HepG2 (cell line): ENCODE data around the gene HAPLN1. TPM values are rescaled to one million over a fixed set of nuclear protein-coding genes. Genes with fewer than 3 reads are reported as not detected.

Source experiments
- ATAC-seq: fragments of 200-7000 bp; cut with Tn5 transposase; 3 replicates; pipeline ENCODE4 v1.9.1; 2020; ENCODE audit warnings: mild to moderate bottlenecking, moderate library complexity
- BruUV-seq: library from RNA; stranded (reverse); fragments of 400-500 nt; replicated peaks from 2 replicates; lab custom pipeline; 2021; lab: Mats Ljungman, UMichigan
- CTCF ChIA-PET: fragments of 300-600 bp; formaldehyde crosslinking; extraction: SDS; loops from one replicate; lab custom pipeline; 2021; ENCODE audit warnings: low total read pairs, inconsistent platforms, low intra/inter-chr PET ratio; lab: Yijun Ruan, JAX
- POLR2A ChIA-PET: fragments of 350-600 bp; sonication (Branson Sonifier 250); formaldehyde crosslinking; loops from one replicate; lab custom pipeline; 2020; ENCODE audit warnings: antibody characterized with exemption, inconsistent platforms; lab: Yijun Ruan, JAX
- DNase-seq: peaks from one replicate; pipeline ENCODE4 v3.0.0-alpha.2; 2015; ENCODE audit warnings: low spot score
- FAIRE-seq: peaks from 3 replicates; lab custom pipeline; 2011; peaks lifted over from hg19 to GRCh38; lab: Jason Lieb, UNC
- H2AFZ ChIP-seq: one replicate; pipeline ENCODE4 v1.6.1; 2011; ENCODE audit warnings: low read length, inconsistent platforms
- H3K27ac ChIP-seq: fragments of 300-600 bp; 3 replicates; pipeline ENCODE4 v1.8.0; 2011; ENCODE audit warnings: mixed run types, mild to moderate bottlenecking, mixed read lengths, low read length, inconsistent platforms; ENCODE audit not compliant: insufficient read depth; ENCODE audit errors: extremely low read length
- H3K27me3 ChIP-seq, 2 experiments: fragments of 200-600 bp in 1 of 2; 2 replicates in 1 of 2; 3 replicates in 1 of 2; pipeline versions ENCODE4 v1.6.0 to v1.8.0; 2011; ENCODE audit warnings: low read length in 2 of 2, mild to moderate bottlenecking in 2 of 2, moderate library complexity in 2 of 2, inconsistent platforms in 1 of 2; ENCODE audit not compliant: insufficient read depth in 2 of 2, control insufficient read depth in 1 of 2
- H3K36me3 ChIP-seq, 2 experiments: fragments of 200-600 bp in 1 of 2; replicated peaks in 1 of 2; 2 replicates in 1 of 2; 3 replicates in 1 of 2; pipeline versions ENCODE4 v1.5.1 to v1.8.0; 2011; ENCODE audit warnings: low read length in 2 of 2, inconsistent platforms in 1 of 2; ENCODE audit not compliant: insufficient read depth in 2 of 2, control insufficient read depth in 1 of 2
- H3K4me1 ChIP-seq: 2 replicates; pipeline ENCODE4 v1.5.1; 2012; ENCODE audit warnings: low read length, inconsistent platforms; ENCODE audit not compliant: insufficient read depth
- H3K4me2 ChIP-seq: 2 replicates; pipeline ENCODE4 v1.6.0; 2011; ENCODE audit warnings: low read depth, low read length, inconsistent platforms
- H3K4me3 ChIP-seq, 3 experiments: fragments of 200-600 bp in 1 of 3; sonication (generic), shearing (Covaris generic) in 1 of 3; replicated peaks in 1 of 3; 2 replicates each; pipeline ENCODE4 v1.5.1; 2011 to 2016; ENCODE audit warnings: low read length in 3 of 3, inconsistent platforms in 2 of 3, low read depth in 2 of 3, mild to moderate bottlenecking in 2 of 3, control low read depth in 1 of 3, mixed read lengths in 1 of 3; ENCODE audit not compliant: insufficient read depth in 1 of 3
- H3K79me2 ChIP-seq: one replicate; pipeline ENCODE4 v1.6.1; 2011; ENCODE audit warnings: low read length, inconsistent platforms; ENCODE audit not compliant: insufficient read depth
- H3K9ac ChIP-seq: 2 replicates; pipeline ENCODE4 v1.6.0; 2011; ENCODE audit warnings: mild to moderate bottlenecking, low read depth, low read length, inconsistent platforms; ENCODE audit not compliant: insufficient read depth
- H3K9me3 ChIP-seq: 2 replicates; pipeline ENCODE4 v1.5.1; 2012; ENCODE audit warnings: mild to moderate bottlenecking, low read length
- H4K20me1 ChIP-seq: 2 replicates; pipeline ENCODE4 v1.6.0; 2011; ENCODE audit warnings: inconsistent platforms, mild to moderate bottlenecking, low read length, moderate library complexity; ENCODE audit not compliant: insufficient read depth
- ATF7 ChIP-seq, 2 experiments: fragments of 450-650 bp in 1 of 2; sonication (generic) in 1 of 2; formaldehyde crosslinking in 1 of 2; IDR thresholded peaks; 2 replicates each; pipeline versions ENCODE4 v1.4.0 to v1.6.1; 2016 to 2020; ENCODE audit warnings: antibody characterized with exemption in 1 of 2, mild to moderate bottlenecking in 1 of 2, missing genetic modification reagents in 1 of 2
- GLI4 ChIP-seq: sonication (generic); formaldehyde crosslinking; IDR thresholded peaks from 2 replicates; pipeline ENCODE4 v1.5.1; 2020; ENCODE audit warnings: missing genetic modification reagents, mild to moderate bottlenecking, moderate library complexity, borderline replicate concordance
- MTF2 ChIP-seq: sonication (generic); formaldehyde crosslinking; IDR thresholded peaks from 2 replicates; pipeline ENCODE4 v1.5.0; 2020; ENCODE audit warnings: missing genetic modification reagents, borderline replicate concordance
- THAP11 ChIP-seq: IDR thresholded peaks from 2 replicates; pipeline ENCODE4 v1.6.1; 2016; ENCODE audit warnings: missing biosample characterization, missing genetic modification reagents
- ZNF350 ChIP-seq: sonication (generic); formaldehyde crosslinking; IDR thresholded peaks from 2 replicates; pipeline ENCODE4 v1.4.0; 2020; ENCODE audit warnings: mild to moderate bottlenecking, low read depth, missing genetic modification reagents, borderline replicate concordance
- ZNF468 ChIP-seq: sonication (generic); formaldehyde crosslinking; IDR thresholded peaks from 2 replicates; pipeline ENCODE4 v1.8.0; 2022; ENCODE audit warnings: mild to moderate bottlenecking, moderate library complexity, missing genetic modification reagents
- whole genome bisulfite sequencing: methylation state at CpG from one replicate; pipeline ENCODE4 v1.1.6; 2017; ENCODE audit warnings: low lambda C conversion rate; 5-methylcytosine and 5-hydroxymethylcytosine counted together
- in situ Hi-C: cut with HindIII; loops from 2 replicates; pipeline ENCODE4 v1.10.0; 2017; ENCODE audit warnings: low pct_unique_long_range_greater_than_20kb; ENCODE audit not compliant: extremely low pct_ligation_motif_present
- intact Hi-C: fragments of 100-400 bp; cut with micrococcal nuclease; formaldehyde crosslinking; loops from one replicate; pipeline ENCODE4 v1.10.0; 2022; ENCODE audit not compliant: unreplicated experiment
- polyA plus RNA-seq, 8 experiments: library from polyadenylated mRNA; depleted of rRNA in 3 of 8; stranded (reverse) in 7 of 8; unstranded in 1 of 8; fragments of >200 nt; fragmentation: Illumina TruSeq in 4 of 8; extraction: Trizol in 4 of 8; gene quantifications; 2 replicates each; pipeline versions ENCODE4 v1.2.1 to v1.2.3, GENCODE V29; 2011 to 2016; ENCODE audit warnings: low read depth in 4 of 8, missing spikeins in 1 of 8, mixed read lengths in 1 of 8; ENCODE audit not compliant: insufficient read depth in 1 of 8
- total RNA-seq, 5 experiments: library from RNA; depleted of rRNA; stranded (reverse); fragments of >200 nt; fragmentation: Illumina TruSeq; extraction: Trizol; gene quantifications; 2 replicates each; pipeline ENCODE4 v1.2.3, GENCODE V29; 2016; ENCODE audit warnings: low read depth in 1 of 5
- TF ChIP-seq, protein P1 (sequence below): sonication (generic); formaldehyde crosslinking; IDR thresholded peaks from 2 replicates; pipeline ENCODE4 v1.8.0; 2023; ENCODE audit warnings: mild to moderate bottlenecking, missing genetic modification reagents
- TF ChIP-seq, protein P2 (sequence below): IDR thresholded peaks from 2 replicates; pipeline ENCODE4 v1.4.0; 2020; ENCODE audit warnings: mild to moderate bottlenecking, missing genetic modification reagents
- TF ChIP-seq, protein P3 (sequence below): sonication (generic); formaldehyde crosslinking; IDR thresholded peaks from 2 replicates; pipeline ENCODE4 v1.9.0; 2021; ENCODE audit warnings: missing genetic modification reagents, borderline replicate concordance

HAPLN1 gene
- total and polyA plus RNA-seq, 2 of the 13 experiments (the other 11 are each of a cell fraction or from before 2014, with no cell fraction given), result not detected

DNA sequence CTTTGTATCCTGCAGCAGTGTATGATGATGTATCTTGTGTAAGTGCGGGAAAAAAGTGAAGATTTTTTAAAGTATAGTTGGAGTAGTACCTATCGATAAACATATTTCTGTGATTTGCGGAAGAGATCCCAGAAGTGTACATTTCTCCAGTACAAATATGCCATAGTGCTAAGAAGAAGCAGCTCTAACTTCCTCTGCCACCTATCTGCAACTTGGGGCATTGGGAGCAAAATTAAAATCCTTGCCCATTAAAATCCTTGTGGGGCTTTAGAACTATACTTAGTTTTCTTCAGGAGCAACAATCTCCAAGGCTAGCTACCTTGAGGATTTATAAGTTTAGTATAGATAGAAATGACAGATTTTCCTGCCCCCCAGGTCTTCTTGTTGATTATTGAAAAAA lies 125.4 kb downstream of the HAPLN1 start (continued):
- no peak for TF ChIP-seq GLI4 (CRISPR knock-in tag)
- TF ChIP-seq, all 625 proteins: peak for 0

DNA sequence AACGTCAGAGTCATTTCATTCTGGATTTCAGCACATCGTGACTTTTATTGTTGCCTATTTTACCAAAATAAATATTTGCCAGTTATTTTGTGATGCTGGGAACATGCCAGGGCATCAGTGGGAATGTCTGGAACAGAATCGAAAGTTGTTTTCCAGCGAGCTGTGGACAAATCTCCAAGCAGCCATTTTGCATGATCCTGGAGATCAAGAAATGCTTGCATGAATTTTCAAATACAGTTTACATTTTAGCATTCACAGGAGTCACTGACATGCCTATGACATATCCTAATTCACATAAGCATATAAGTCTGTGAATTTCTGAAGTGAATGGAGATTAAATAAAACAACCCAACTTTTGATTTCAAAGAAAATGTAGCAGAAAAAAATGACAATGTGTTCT lies 129.7 kb downstream of the HAPLN1 start:
- H3K79me2 ChIP-seq, result no peaks in the 10 kb centered on the region
- no peak overlapping the region for H2AFZ ChIP-seq
- no peaks in the 10 kb centered on the region for H3K9me3 ChIP-seq
- intact Hi-C loops, result no loop called here
- H3K4me1 ChIP-seq, result no peaks in the 10 kb centered on the region
- H3K27me3 ChIP-seq, result peaks cover 0 to 5% of the 10 kb centered on the region in 2 experiments; a peak in 1 of 5 replicates
- no peak for FAIRE-seq
- no peaks in the 10 kb centered on the region for H4K20me1 ChIP-seq
- H3K4me2 ChIP-seq, result no peak overlapping the region
- no peak for DNase-seq
- WGBS, result 32% methylated on average over 4 of the region's 4 CpGs
- POLR2A ChIA-PET, result no interaction called here
- no TSS peak for BruUV-seq
- H3K36me3 ChIP-seq, result no peaks in the 10 kb centered on the region
- no peak overlapping the region for H3K9ac ChIP-seq
- H3K27ac ChIP-seq, result no peak overlapping the region
- no peak for TF ChIP-seq ATF7 (IDR thresholded peaks at IDR 0.05)
- no peak for TF ChIP-seq ATF7 (CRISPR knock-in tag; IDR thresholded peaks at IDR 0.05)
- TF ChIP-seq ZNF350 (CRISPR knock-in tag), result no peak
- TF ChIP-seq THAP11 (CRISPR knock-in tag), result no peak
- TF ChIP-seq ZNF468 (CRISPR knock-in tag), result no peak
- no peak for ATAC-seq
- CTCF ChIA-PET, result no interaction called here
- in situ Hi-C loops, result no loop called here
- no peak overlapping the region for H3K4me3 ChIP-seq

DNA sequence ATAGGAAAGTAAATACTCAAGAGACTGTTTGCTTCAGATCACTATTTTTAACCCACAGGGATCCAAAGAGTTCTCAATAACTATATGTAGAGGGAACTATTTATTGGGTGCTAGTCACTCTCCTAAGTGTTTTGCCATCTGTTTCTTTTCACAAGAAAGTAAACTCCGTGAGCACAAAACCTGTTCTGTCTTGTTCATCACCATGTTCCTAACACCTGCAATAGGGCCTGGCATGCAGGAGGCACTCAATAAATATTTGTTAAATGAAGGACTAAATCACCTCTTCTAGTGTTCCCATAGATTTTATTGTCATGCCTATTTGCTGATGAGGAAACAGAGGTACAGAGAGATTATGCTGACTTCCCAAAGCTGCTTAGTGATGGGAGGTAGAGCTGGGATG lies 130.9 kb downstream of the HAPLN1 start:
- no peak overlapping the region for H2AFZ ChIP-seq
- H3K9me3 ChIP-seq, result no peaks in the 10 kb centered on the region
- no peak overlapping the region for H3K9ac ChIP-seq
- H3K27me3 ChIP-seq, result peaks cover 0 to 5% of the 10 kb centered on the region in 2 experiments; a peak in 1 of 5 replicates
- FAIRE-seq, result no peak
- H3K4me3 ChIP-seq, result no peak overlapping the region
- ChIA-PET CTCF (no interaction called here), POLR2A (no interaction called here)
- no peaks in the 10 kb centered on the region for H3K4me1 ChIP-seq
- in situ Hi-C loops, result no loop called here
- intact Hi-C loops, result no loop called here
- H3K4me2 ChIP-seq, result no peak overlapping the region
- no peak for DNase-seq
- H3K36me3 ChIP-seq, result no peaks in the 10 kb centered on the region
- H4K20me1 ChIP-seq, result no peaks in the 10 kb centered on the region
- no peaks in the 10 kb centered on the region for H3K79me2 ChIP-seq
- H3K27ac ChIP-seq, result no peak overlapping the region
- 57% methylated on average over 1 of the region's 1 CpG for WGBS
- BruUV-seq, result no TSS peak
- no peak for ATAC-seq
- TF ChIP-seq, protein P1, sequence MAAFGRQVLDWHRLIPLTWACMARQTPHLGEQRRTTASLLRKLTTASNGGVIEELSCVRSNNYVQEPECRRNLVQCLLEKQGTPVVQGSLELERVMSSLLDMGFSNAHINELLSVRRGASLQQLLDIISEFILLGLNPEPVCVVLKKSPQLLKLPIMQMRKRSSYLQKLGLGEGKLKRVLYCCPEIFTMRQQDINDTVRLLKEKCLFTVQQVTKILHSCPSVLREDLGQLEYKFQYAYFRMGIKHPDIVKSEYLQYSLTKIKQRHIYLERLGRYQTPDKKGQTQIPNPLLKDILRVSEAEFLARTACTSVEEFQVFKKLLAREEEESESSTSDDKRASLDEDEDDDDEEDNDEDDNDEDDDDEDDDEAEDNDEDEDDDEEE (CRISPR knock-in tag), result no peak
- TF ChIP-seq, protein P2, sequence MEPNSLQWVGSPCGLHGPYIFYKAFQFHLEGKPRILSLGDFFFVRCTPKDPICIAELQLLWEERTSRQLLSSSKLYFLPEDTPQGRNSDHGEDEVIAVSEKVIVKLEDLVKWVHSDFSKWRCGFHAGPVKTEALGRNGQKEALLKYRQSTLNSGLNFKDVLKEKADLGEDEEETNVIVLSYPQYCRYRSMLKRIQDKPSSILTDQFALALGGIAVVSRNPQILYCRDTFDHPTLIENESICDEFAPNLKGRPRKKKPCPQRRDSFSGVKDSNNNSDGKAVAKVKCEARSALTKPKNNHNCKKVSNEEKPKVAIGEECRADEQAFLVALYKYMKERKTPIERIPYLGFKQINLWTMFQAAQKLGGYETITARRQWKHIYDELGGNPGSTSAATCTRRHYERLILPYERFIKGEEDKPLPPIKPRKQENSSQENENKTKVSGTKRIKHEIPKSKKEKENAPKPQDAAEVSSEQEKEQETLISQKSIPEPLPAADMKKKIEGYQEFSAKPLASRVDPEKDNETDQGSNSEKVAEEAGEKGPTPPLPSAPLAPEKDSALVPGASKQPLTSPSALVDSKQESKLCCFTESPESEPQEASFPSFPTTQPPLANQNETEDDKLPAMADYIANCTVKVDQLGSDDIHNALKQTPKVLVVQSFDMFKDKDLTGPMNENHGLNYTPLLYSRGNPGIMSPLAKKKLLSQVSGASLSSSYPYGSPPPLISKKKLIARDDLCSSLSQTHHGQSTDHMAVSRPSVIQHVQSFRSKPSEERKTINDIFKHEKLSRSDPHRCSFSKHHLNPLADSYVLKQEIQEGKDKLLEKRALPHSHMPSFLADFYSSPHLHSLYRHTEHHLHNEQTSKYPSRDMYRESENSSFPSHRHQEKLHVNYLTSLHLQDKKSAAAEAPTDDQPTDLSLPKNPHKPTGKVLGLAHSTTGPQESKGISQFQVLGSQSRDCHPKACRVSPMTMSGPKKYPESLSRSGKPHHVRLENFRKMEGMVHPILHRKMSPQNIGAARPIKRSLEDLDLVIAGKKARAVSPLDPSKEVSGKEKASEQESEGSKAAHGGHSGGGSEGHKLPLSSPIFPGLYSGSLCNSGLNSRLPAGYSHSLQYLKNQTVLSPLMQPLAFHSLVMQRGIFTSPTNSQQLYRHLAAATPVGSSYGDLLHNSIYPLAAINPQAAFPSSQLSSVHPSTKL, result no peak
- no peak for TF ChIP-seq MTF2
- TF ChIP-seq, protein P3, sequence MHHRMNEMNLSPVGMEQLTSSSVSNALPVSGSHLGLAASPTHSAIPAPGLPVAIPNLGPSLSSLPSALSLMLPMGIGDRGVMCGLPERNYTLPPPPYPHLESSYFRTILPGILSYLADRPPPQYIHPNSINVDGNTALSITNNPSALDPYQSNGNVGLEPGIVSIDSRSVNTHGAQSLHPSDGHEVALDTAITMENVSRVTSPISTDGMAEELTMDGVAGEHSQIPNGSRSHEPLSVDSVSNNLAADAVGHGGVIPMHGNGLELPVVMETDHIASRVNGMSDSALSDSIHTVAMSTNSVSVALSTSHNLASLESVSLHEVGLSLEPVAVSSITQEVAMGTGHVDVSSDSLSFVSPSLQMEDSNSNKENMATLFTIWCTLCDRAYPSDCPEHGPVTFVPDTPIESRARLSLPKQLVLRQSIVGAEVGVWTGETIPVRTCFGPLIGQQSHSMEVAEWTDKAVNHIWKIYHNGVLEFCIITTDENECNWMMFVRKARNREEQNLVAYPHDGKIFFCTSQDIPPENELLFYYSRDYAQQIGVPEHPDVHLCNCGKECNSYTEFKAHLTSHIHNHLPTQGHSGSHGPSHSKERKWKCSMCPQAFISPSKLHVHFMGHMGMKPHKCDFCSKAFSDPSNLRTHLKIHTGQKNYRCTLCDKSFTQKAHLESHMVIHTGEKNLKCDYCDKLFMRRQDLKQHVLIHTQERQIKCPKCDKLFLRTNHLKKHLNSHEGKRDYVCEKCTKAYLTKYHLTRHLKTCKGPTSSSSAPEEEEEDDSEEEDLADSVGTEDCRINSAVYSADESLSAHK (CRISPR knock-in tag), result no peak
